Astrocyte (in vitro differentiated cells and primary cell): ENCODE data around the gene HSPB3. TPM values are rescaled to one million over a fixed set of nuclear protein-coding genes. Genes with fewer than 3 reads are reported as not detected.
A peak's percentile ranks its signal among the peaks of the same experiment; 100 is the strongest.

Source experiments
- DNase-seq: peaks from one replicate; pipeline ENCODE4 v3.0.0-alpha.2; 2010; ENCODE audit warnings: low read depth
- FAIRE-seq: peaks from 2 replicates; lab custom pipeline; 2011; peaks lifted over from hg19 to GRCh38; lab: Jason Lieb, UNC
- H2AFZ ChIP-seq: 2 replicates; pipeline ENCODE4 v1.6.0; 2012; ENCODE audit warnings: low read depth, low read length, inconsistent platforms
- H3K27ac ChIP-seq: 2 replicates; pipeline ENCODE4 v1.5.1; 2011; ENCODE audit warnings: low read depth, low read length, inconsistent platforms
- H3K27me3 ChIP-seq: 2 replicates; pipeline ENCODE4 v1.6.0; 2011; ENCODE audit warnings: low read length, inconsistent platforms; ENCODE audit not compliant: insufficient read depth
- H3K36me3 ChIP-seq: 2 replicates; pipeline ENCODE4 v1.5.1; 2011; ENCODE audit warnings: low read length, inconsistent platforms; ENCODE audit not compliant: insufficient read depth
- H3K4me1 ChIP-seq: 2 replicates; pipeline ENCODE4 v1.5.1; 2011; ENCODE audit warnings: low read length, inconsistent platforms; ENCODE audit not compliant: insufficient read depth
- H3K4me2 ChIP-seq: 2 replicates; pipeline ENCODE4 v1.6.0; 2012; ENCODE audit warnings: low read length, inconsistent platforms
- H3K4me3 ChIP-seq: 2 replicates; pipeline ENCODE4 v1.5.1; 2011; ENCODE audit warnings: low read depth, mild to moderate bottlenecking, low read length, inconsistent platforms; ENCODE audit not compliant: insufficient read depth
- H3K79me2 ChIP-seq: 2 replicates; pipeline ENCODE4 v1.6.0; 2012; ENCODE audit warnings: mild to moderate bottlenecking, low read length, inconsistent platforms; ENCODE audit not compliant: insufficient read depth
- H3K9ac ChIP-seq: 2 replicates; pipeline ENCODE4 v1.6.0; 2012; ENCODE audit warnings: mild to moderate bottlenecking, low read length, inconsistent platforms
- H3K9me3 ChIP-seq: 2 replicates; pipeline ENCODE4 v1.5.1; 2012; ENCODE audit warnings: low read depth, mild to moderate bottlenecking, low read length, inconsistent platforms; ENCODE audit not compliant: insufficient read depth
- H4K20me1 ChIP-seq: 2 replicates; pipeline ENCODE4 v1.6.0; 2012; ENCODE audit warnings: low read length, inconsistent platforms; ENCODE audit not compliant: insufficient read depth
- H3K27ac Mint-ChIP-seq: one replicate; pipeline ENCODE4 v1.8.0; 2021; ENCODE audit warnings: mild to moderate bottlenecking, mixed read lengths; ENCODE audit not compliant: unreplicated experiment
- H3K27me3 Mint-ChIP-seq: one replicate; pipeline ENCODE4 v1.8.0; 2021; ENCODE audit warnings: low read depth, mixed read lengths; ENCODE audit not compliant: unreplicated experiment
- H3K36me3 Mint-ChIP-seq: one replicate; pipeline ENCODE4 v1.8.0; 2021; ENCODE audit warnings: low read depth, mixed read lengths; ENCODE audit not compliant: unreplicated experiment
- H3K4me1 Mint-ChIP-seq: one replicate; pipeline ENCODE4 v1.8.0; 2021; ENCODE audit warnings: low read depth, mixed read lengths; ENCODE audit not compliant: unreplicated experiment
- H3K4me3 Mint-ChIP-seq: one replicate; pipeline ENCODE4 v1.8.0; 2021; ENCODE audit warnings: mild to moderate bottlenecking, moderate library complexity, mixed read lengths; ENCODE audit not compliant: unreplicated experiment
- H3K9me3 Mint-ChIP-seq: one replicate; pipeline ENCODE4 v1.8.0; 2021; ENCODE audit warnings: mild to moderate bottlenecking, mixed read lengths; ENCODE audit not compliant: unreplicated experiment
- EZH2 ChIP-seq: IDR thresholded peaks from 2 replicates; pipeline ENCODE4 v1.6.1; 2012; ENCODE audit warnings: mild to moderate bottlenecking, low read length, inconsistent platforms; ENCODE audit not compliant: insufficient read depth
- total RNA-seq: library from RNA; stranded (reverse); gene quantifications from 2 replicates; pipeline ENCODE4 v1.2.1, GENCODE V29; 2021
- TF ChIP-seq, protein P1 (sequence below): IDR thresholded peaks from 2 replicates; pipeline ENCODE4 v1.5.1; 2011; ENCODE audit warnings: low read depth, mild to moderate bottlenecking, inconsistent platforms, low read length, moderate library complexity; ENCODE audit not compliant: insufficient read depth

HSPB3 gene
- total RNA-seq, 1 donor from 2014 or later, result not detected

DNA sequence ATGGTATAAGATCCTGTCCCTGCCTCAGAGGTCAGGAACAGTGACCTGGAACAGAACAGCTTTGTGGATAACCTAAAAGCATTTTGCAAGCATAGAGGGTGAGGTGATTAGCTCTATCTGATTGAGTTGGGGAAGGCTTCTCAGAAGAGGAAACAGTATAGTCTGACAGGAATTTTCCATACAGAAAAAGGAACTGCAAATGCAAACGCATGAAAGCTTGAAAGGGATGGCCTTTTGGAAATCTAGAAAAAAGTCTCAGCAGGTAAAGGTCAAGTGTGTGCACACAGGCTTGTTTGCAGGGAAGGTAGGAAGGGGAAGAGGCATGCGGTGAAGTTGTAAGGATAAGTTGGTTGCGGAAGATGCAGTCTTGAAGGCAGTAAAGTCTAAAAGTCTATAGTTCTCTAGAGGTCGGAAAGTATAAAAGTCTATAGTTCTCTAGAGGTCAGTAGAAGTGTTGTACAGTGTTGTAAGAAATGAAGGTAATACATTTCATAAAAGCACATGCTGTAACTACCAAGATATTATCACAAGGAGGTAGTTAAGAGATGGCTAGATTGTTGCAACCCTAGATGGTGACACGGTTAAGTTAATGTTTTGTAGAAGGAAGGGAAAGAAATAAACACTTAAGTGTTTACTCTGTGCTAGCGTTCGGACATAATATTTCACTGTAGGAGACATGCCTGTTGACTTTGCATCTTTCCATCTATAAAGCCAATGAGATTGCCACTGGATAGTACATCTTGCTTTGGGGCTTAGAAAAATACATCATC is 16.7 kb upstream of the HSPB3 start:
- FAIRE-seq, result no peak
- peaks cover 2% of the 10 kb centered on the region for H3K27me3 Mint-ChIP-seq
- DNase-seq, result no peak

DNA sequence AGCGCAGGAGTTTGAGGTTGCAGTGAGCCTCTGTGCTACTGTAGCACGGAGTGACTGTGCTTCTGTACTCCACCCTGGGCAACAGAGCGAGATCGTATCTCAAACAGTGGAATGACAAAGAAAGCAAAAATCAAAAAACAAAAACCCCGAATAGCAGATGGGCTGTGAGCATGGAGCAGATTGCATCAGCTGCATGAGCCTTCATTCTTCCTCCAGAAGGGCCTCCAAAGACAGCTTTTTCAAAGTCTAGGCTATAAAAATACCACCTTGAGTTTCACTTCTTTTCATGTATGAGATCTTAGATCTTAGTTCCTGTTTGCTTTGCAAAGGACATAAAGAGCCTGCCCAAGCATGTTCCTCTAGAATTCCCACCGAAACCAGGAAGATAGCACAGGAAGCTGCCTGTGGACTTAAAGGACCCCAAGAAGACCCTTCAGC is 15.0 kb upstream of the HSPB3 start:
- H3K36me3 Mint-ChIP-seq, result no peaks in the 10 kb centered on the region
- Histone ChIP-seq H4K20me1 (no peaks in the 10 kb centered on the region), H3K4me3 (no peak overlapping the region), H3K27me3 (peaks cover 5% of the 10 kb centered on the region), H3K79me2 (no peaks in the 10 kb centered on the region), H3K36me3 (no peaks in the 10 kb centered on the region), H3K4me2 (no peak overlapping the region), H3K4me1 (no peaks in the 10 kb centered on the region), H3K9ac (no peak overlapping the region), H2AFZ (no peak overlapping the region), H3K9me3 (no peaks in the 10 kb centered on the region), H3K27ac (no peak overlapping the region)
- DNase-seq (no peak), FAIRE-seq (no peak)
- H3K27me3 Mint-ChIP-seq, result peaks cover 2% of the 10 kb centered on the region
- peak overlapping the region; percentile 34 for H3K27ac Mint-ChIP-seq
- H3K9me3 Mint-ChIP-seq, result no peaks in the 10 kb centered on the region
- no peak for TF ChIP-seq EZH2
- TF ChIP-seq, protein P1, sequence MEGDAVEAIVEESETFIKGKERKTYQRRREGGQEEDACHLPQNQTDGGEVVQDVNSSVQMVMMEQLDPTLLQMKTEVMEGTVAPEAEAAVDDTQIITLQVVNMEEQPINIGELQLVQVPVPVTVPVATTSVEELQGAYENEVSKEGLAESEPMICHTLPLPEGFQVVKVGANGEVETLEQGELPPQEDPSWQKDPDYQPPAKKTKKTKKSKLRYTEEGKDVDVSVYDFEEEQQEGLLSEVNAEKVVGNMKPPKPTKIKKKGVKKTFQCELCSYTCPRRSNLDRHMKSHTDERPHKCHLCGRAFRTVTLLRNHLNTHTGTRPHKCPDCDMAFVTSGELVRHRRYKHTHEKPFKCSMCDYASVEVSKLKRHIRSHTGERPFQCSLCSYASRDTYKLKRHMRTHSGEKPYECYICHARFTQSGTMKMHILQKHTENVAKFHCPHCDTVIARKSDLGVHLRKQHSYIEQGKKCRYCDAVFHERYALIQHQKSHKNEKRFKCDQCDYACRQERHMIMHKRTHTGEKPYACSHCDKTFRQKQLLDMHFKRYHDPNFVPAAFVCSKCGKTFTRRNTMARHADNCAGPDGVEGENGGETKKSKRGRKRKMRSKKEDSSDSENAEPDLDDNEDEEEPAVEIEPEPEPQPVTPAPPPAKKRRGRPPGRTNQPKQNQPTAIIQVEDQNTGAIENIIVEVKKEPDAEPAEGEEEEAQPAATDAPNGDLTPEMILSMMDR, result no peak
- H3K4me1 Mint-ChIP-seq, result peaks cover 12% of the 10 kb centered on the region
- no peak overlapping the region for H3K4me3 Mint-ChIP-seq

More for the DNA sequence above, 16.7 kb upstream of the HSPB3 start:
- no peaks in the 10 kb centered on the region for H3K9me3 ChIP-seq
- H3K9me3 Mint-ChIP-seq, result no peaks in the 10 kb centered on the region
- H3K9ac ChIP-seq, result no peak overlapping the region
- H3K4me3 ChIP-seq, result no peak overlapping the region
- no peaks in the 10 kb centered on the region for H3K36me3 ChIP-seq
- no peak overlapping the region for H3K4me2 ChIP-seq
- no peak for TF ChIP-seq EZH2
- TF ChIP-seq, protein P1, result no peak
- H3K27ac Mint-ChIP-seq, result no peak overlapping the region
- H3K27me3 ChIP-seq, result peaks cover 5% of the 10 kb centered on the region
- H3K4me1 ChIP-seq, result no peaks in the 10 kb centered on the region
- H3K36me3 Mint-ChIP-seq, result no peaks in the 10 kb centered on the region
- H4K20me1 ChIP-seq, result no peaks in the 10 kb centered on the region
- no peak overlapping the region for H3K4me3 Mint-ChIP-seq
- no peaks in the 10 kb centered on the region for H3K79me2 ChIP-seq
- no peak overlapping the region for H2AFZ ChIP-seq
- H3K27ac ChIP-seq, result no peak overlapping the region
- peaks cover 12% of the 10 kb centered on the region for H3K4me1 Mint-ChIP-seq

DNA sequence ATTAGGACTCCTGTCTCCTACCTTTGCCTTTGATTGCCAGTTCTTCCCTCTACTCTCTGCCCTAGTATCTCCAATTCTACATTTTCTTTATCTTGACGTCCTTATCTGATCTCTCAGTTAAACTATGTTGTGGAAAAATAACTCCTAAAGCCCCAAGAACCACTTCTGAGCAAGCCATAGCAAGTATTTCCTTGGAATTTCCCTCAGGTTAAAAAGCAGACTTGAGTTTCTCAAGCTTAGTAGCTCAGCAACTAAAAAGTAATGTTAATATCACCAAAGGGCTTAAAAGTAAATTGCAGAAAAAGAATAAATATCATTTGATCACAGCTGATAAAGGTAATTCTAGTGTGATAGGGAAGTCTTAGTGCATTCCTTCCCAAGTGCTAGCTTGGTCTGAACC is 13.2 kb upstream of the HSPB3 start:
- FAIRE-seq, result no peak
- H3K9me3 Mint-ChIP-seq, result no peaks in the 10 kb centered on the region

More for the DNA sequence above, 13.2 kb upstream of the HSPB3 start:
- Mint-ChIP-seq H3K4me1 (peaks cover 14% of the 10 kb centered on the region), H3K36me3 (no peaks in the 10 kb centered on the region), H3K27me3 (peaks cover 2% of the 10 kb centered on the region), H3K27ac (peak overlapping the region; percentile 9), H3K4me3 (peak overlapping the region; percentile 21)
- Histone ChIP-seq H3K4me3 (no peak overlapping the region), H4K20me1 (no peaks in the 10 kb centered on the region), H2AFZ (no peak overlapping the region), H3K4me2 (no peak overlapping the region), H3K9ac (no peak overlapping the region), H3K27me3 (peaks cover 10% of the 10 kb centered on the region), H3K4me1 (no peaks in the 10 kb centered on the region), H3K9me3 (no peaks in the 10 kb centered on the region), H3K36me3 (no peaks in the 10 kb centered on the region), H3K79me2 (no peaks in the 10 kb centered on the region), H3K27ac (no peak overlapping the region)
- TF ChIP-seq, protein P1, result no peak
- TF ChIP-seq EZH2, result no peak
- DNase-seq, result peak; percentile 15
